ENCODE measurements around the gene XPC.

- TF ChIP-seq, protein P1, sequence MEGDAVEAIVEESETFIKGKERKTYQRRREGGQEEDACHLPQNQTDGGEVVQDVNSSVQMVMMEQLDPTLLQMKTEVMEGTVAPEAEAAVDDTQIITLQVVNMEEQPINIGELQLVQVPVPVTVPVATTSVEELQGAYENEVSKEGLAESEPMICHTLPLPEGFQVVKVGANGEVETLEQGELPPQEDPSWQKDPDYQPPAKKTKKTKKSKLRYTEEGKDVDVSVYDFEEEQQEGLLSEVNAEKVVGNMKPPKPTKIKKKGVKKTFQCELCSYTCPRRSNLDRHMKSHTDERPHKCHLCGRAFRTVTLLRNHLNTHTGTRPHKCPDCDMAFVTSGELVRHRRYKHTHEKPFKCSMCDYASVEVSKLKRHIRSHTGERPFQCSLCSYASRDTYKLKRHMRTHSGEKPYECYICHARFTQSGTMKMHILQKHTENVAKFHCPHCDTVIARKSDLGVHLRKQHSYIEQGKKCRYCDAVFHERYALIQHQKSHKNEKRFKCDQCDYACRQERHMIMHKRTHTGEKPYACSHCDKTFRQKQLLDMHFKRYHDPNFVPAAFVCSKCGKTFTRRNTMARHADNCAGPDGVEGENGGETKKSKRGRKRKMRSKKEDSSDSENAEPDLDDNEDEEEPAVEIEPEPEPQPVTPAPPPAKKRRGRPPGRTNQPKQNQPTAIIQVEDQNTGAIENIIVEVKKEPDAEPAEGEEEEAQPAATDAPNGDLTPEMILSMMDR (conservative IDR thresholded peaks at IDR 0.05; ENCODE audit: low read length), result no peak
- TF ChIP-seq EZH2phosphoT487 (IDR thresholded peaks at IDR 0.05; ENCODE audit: borderline replicate concordance, low read depth, low read length), result no peak
Measured at GRCh38 chr3:14143271-14144225, 34.9 kb downstream of the XPC start.

All from OCI-LY7 (cell line).